GM19397 (cell line): ENCODE data around the gene PNPLA3.
"Not testable (repeated sequence)": the region's sequence is repeated elsewhere in the genome, so short reads cannot be mapped to it uniquely, and the experiment has no call there.

ENCODE experiments used
- ATAC-seq: cut with Tn5 transposase; IDR thresholded peaks from one replicate; pipeline ENCODE4 v1.9.1; 2021; ENCODE audit warnings: mild to moderate bottlenecking, moderate library complexity; ENCODE audit not compliant: unreplicated experiment

Gene PNPLA3

DNA sequence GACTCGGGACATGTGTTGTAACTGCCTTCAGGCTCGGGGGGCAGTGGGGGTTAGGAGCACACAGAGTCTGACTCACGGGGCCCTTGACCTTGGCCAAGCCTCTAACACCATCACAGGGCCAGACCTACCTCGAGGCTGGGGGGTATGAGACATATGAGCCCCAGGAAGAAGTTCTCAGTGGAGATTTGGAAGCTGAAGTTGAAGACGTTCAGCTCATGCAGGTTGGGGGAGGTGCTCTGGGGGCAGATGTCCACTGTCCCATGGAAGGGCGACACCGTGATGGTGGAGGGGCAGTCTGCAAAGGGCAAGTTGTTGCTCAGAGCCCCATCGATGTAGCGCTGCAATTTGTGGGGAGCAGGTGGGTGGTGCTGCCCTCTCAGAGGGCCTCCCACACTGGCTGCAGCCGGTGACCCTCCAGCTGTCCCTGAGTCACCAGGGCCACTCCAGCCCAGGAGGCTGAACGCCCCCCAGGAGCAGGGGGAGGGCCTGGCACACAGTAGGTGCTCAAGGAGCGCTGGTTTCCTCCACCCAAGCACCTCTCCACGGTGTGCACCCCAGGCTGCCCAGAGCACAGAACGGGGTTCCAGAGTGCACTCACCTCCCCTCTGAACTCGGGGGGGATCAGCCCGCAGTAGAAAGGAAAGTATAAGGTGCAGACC, 34.3 kb upstream of the PNPLA3 start:
- ATAC-seq, result no peak

DNA sequence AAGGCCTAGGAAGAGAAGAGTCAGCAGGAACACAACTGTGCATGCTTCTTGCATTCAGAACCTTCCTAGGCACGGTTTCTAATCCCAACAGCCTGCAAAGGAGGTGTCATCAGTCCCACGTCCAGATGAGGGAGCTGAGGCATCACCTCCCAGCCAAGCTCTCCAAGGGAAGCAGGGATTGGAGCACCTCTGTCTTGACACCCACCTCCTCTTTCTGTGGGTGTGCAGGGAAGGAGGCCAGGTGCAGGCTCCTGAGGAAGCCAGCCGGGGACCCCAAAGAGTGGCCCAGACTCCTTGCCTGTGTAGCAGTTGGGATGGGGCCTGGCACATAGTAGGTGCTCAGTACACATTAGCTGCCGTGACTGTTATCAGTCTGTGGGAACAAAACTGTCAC, 33.7 kb upstream of the PNPLA3 start:
- ATAC-seq, result no peak

DNA sequence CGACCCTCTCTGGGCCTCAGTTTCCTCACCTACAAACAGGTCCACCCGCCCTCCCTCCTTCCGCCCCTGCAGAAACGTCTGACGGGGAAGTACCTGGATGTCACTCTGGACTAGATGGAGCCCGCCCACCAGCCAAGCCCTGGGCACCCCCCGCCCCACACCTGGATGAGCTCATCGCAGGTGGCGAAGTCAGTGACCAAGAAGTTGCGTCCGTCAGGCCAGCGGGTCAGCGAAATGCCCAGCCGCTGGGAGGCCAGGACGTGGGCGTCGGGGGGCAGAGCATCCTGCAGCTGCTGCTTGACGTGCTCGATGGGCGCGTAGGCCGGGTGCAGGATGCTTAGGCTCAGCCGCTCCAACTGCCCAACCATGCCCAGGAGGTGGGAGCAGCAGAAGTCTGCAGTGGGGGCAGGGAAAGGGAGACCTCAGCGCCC, 32.7 kb upstream of the PNPLA3 start:
- no peak for ATAC-seq

DNA sequence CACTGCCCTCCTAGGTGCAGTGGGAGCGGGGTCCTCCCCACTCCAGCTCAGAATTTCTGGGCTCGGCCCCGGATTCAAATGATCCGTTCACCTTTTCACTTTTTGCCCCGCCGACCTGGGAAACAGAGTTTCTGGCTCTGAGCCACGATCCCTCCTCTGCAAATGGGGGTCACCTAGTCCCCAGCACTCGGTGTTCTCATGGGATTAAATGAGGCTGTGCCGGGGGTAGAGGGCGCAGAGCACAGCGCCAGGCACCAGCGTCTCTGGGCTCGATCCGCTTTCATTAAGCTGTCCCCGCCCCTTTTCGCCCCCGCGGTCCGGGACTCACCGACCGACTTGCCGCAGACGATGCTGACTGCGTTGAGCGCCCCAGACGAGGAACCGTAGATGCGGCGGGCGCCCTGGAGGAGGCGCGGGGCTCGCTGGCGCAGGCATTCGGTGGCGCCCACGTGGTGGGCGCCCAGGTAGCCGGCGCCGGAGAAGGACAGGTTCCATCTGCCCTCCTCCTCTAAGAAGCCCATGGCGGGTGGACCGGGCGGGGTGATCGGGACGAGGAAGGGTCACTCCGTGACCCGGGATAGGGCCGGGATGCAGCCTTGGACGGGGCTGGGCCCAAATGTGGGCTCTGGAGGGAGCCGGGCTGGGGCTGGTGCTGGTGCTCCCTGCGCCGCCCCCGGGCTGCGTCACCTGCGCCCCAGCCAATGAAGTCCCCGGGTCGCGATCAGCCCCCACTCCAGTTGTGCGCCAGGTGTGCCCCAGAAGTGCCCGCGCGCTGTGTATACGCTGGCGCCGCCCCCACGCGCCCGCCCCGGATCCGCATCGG, 32.0 kb upstream of the PNPLA3 start, which contains the start of gene PNPLA5:
Gene PNPLA5 (minus strand): TSS at position 654 of the 823 bp plus-strand sequence. CDS start 133 bp downstream, at position 521.
- no peak for ATAC-seq

DNA sequence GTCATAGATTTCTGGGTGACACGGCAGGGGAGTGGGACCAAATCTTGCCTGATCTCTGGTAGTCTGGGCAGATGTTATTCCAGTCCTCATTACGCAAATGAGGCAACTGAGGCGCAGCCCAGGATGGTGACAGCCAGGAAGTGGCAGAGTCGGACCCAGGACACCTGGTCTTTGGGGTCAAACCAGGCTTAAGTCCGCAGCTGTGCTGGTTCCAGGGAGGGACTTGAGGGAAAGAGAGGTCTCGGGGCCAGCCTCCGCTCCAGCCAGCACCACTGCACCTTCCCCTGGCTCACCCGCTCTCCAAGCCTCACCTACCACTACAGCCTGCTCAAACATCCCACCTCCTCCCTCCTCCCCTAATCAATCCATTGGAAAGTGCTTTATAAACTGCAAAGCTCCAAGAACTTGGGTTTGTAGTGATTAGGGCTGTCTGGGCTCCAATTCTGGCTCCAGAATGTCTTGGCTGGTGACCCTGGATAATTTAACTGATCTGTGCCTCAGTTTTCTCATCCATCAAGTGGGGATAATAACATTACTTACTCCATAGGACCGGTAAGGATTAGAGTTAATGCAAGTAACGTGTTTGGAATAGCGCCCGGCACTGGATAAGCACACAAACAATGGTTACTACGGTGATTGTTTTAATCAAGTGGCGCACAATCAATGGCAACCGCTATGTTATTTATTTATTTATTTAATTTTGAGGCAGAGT, 31.3 kb upstream of the PNPLA3 start:
- no peak for ATAC-seq

DNA sequence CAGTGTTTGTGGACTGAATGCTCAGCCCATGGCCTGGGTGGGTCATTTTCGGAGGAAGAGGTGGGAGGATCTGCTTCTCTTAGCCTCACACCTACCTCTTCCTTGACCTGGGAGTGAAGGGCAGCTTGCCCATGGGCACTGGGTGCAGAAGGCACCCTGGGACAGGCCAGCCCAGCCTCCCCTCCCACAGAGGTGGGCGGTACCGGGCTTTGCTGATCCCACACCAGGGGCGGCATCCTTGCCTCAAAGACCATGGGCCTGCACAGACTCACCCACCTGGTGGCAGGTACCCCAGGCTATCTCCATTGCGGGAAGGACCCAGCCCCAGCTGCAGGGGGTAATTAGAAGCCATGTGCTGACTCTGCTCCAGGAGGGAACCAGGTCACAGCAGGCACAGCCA, 30.3 kb upstream of the PNPLA3 start:
- ATAC-seq, result no peak

DNA sequence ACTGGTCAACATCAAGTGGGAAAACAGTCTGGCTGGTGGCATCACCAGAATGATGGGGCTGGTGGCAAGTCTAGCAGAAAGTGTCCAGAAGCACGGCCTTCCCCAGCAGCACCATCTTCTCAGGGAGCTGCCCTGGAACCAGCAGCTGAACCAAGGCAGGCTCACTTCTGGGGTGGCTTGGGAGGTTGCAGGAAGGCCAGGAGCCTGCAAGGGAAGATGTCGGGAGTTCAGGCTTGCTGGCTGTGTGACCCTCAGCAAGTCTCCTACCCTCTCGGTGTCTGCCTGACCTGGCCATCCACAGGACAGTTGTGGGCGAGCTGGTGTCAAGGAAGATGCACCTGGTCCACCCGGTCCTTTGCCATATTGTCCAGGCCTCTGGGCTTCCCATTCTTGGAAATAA, 29.5 kb upstream of the PNPLA3 start:
- no peak for ATAC-seq

DNA sequence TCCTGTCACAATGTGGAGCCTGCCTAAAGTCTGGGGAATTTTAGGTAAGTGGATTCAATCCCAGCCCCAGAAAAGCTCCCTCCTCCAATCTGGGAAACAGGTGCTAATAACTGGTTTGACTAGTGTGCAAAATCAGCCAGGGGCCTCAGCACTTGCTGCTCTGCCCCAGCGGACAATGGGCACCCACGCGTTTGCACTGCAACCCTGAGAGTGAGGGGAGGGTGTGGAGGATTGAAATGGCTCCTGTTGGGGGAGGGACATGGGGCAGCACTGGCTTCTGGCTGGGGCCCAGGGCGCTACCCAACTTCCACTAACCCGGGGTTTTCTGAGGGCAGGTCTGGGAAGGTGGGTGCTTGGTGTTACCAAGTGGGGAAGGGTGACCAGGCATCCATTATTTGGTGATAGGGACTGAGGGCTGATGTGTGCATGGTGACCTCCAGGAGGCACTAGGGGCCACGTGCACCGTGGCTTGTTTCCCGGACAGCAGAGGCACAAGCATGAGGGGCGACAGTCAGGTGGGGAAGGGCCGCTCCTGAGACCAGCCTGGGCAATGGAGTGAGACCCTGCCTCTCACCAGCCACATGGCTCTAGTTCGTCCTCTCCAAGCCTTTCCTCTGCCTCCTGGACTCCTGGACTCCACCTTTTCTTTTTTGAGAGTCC, 27.5 kb upstream of the PNPLA3 start:
- no peak for ATAC-seq

DNA sequence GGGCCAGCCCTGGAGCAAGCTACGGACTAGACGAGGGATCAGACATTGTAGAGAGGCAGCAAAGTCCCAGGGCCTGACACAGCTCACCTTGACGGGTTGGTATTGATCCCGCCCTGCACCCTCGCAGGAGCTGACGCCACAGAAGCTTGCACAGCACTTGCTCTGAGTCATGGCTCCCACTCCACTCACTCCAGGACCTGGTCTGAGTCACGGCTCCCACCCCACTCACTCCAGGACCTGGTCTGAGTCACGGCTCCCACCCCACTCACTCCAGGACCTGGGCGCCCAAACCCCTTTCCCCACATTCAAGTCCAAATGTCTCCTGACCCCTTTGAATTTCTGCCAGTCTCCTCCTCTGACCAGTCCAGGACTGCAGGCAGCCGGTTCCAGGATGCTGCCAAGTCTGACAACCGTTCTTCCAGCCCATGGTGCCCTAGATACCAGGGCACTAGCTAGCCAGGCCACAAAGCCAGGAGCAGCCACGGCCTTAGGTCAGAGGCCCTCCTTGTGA, 25.8 kb upstream of the PNPLA3 start:
- no peak for ATAC-seq

DNA sequence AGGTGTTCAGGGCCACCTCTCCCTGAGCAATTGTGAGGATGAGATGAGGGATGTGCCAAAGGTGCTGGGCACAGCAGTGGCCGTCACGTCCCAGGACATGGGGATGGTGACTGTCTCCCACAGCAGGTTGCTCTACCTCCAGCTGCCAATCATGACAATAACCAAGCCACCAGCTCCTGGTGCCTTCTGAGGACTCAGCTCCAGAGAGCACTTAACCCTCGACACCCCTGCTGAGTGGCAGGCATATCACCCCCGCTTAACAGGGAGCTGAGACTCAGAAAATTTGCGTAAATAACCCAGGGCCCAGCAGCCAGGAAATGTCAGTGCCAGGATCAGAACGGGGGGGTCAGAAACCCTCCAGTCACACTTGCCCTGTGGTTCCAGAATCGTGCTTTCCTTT, 23.4 kb upstream of the PNPLA3 start:
- no peak for ATAC-seq

DNA sequence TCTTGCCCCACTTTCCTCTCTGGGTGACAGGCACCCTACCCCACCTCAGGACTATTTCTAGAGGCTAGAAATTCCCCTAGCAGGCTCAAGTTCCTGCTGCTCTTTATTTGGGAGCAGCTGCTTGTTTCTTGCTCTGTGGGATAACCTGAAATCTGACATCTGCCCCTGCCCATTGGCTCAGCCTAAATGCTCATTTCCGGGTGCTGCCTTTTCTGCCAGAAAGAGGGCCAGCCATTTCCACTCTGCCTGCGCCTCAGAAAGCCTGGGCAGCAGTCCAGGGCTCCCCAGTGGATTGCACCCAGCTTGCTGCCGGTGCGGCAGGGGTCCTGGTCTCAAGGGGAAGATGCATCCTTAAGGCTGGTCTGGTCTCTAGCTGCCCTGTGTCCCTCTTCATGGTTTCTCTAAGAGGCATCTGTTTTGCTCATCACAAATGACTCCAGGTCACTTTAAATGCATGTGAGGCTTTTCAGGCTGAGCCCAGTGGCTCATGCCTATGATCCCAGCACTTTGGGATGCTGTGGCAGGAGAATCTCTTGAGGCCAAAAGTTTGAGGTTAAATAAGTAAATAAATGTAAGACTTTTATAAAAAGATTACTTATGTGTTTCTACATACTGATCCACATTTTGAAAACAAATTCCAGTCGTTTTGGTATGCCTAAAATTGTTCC, 21.5 kb upstream of the PNPLA3 start:
- no peak for ATAC-seq

DNA sequence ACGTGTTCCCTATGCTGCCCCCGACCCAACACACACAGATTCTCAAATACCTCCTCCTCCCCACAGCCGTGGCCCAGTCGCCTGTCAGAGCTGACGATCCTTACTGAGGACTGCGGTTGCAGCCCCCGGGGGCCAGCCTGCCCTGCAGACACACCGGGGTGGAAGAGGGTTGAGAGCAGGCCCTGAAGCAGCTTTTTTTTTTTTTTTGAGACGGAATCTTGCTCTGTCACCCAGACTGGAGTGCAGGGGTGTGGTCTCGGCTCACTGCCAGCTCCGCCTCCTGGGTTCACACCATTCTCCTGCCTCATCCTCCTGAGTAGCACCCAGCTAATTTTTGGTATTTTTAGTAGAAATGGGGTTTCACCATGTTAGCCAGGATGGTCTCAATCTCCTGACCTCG, 20.6 kb upstream of the PNPLA3 start:
- not testable (repeated sequence) for ATAC-seq

DNA sequence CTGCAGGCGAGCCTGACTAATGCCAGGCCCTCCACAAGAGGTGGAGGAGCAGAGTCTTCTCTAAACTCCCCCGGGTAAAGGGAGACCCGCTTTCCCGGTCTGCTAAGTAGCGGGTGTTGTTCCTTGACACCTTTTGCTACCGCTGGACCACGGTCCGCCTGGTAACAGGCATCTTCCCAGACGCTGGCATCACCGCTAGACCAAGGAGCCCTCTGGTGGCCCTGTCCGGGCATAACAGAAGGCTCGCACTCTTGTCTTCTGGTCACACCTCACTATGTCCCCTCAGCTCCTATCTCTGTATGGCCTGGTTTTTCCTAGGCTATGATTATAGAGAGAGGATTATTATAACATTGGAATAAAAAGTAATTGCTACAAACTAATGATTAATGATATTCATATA, 19.2 kb upstream of the PNPLA3 start:
- ATAC-seq, result not testable (repeated sequence)

DNA sequence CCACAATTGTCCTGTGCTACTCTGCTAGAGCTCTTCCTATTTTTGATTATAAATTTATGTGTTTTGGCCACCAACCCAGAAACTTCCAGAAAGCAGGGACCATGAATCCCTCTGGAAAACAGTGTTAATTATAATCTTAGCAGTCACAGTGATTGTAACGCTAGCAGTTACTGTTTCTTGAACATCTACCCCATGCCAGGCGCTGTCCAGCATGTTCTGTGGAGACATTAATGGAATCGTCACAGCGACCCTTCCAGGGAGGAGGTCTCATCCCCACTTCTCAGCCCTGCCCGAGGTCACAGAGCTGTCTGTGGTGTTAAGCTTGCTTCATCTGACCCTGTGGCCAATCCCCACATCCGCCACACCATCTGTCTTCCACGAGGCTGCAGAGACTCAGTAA, 17.9 kb upstream of the PNPLA3 start:
- no peak for ATAC-seq

DNA sequence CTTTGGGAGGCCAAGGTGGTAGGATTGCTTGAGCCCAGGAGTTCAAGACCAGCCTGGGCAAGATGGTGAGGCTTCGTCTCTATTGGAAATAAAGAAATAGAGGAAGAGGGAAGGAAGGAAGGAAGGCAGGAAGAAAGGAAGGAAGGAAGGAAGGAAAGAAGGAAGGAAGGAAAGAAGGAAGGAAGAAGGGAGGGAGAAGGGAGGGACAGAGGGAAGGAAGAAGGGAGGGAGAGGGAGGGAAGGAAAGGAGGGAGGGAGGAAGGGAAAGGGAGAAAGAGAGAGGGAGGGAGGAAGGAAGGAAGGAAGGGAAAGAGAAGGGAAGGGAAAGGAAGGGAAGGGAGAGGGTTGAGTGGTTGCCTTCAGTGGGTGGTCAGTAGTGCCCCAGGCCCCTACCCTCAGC, 13.9 kb upstream of the PNPLA3 start:
- no peak for ATAC-seq

DNA sequence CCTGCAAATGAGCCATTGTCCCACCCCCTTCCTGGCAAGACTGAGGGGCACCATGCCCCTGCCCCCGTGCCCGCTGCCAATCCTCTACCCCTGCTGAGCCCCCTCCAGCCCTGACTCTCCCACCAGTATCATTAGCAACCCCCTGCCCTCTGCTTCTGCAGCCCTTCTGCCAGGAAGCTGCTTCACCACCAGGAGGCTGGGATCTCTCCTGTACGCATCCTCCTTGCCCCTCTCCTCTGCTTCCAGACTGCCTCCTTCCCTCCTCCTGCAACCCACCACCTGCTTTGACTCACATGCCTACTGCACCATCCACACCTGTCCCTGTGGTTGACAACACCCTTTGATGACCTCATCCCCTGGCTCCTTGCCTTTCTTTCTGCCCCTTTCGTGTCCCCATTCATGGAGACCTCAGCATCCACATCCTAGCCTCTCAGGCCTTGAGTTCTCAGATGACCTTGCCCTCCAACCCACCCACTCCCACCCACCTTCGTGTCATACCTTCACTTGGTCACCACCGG, 13.4 kb upstream of the PNPLA3 start:
- ATAC-seq, result no peak

DNA sequence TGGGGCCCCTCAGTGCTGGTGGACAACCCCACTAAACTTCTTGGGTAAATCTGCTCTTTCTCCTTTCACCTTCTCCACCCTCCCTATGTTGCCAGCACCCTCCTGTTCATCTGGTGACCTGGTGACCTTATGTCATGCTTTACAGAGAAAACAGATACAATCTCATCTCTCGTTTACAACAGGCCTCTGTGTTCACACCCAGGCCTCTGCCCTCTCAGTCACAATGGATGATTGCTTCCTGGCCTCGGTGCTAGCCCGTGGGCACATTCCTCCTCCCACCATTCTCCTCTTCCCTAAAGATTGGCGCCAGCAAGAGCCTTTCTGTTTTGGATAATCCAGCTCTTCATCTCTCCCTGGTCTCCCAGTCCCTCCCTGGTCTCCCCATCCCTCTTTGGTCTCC, 12.3 kb upstream of the PNPLA3 start:
- ATAC-seq, result no peak

DNA sequence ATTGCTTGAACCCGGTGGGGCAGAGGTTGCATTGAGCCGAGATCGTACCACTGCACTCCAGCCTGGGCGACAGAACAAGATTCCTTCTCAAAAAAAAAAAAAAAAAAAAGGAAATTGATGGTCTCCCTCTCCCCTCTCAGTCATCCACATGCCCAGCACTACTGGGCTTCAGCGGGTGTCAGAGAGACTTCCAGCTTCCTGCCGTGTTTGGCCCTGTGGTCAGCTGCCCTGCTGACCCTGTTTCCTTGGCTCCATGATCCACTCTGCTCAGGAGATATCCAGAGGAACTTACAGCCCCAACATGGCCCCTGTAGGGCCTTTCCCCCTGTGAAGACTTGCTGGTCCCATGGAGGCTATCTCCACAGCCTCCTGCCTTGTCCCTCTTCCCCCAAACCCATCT, 6.1 kb upstream of the PNPLA3 start:
- no peak for ATAC-seq

DNA sequence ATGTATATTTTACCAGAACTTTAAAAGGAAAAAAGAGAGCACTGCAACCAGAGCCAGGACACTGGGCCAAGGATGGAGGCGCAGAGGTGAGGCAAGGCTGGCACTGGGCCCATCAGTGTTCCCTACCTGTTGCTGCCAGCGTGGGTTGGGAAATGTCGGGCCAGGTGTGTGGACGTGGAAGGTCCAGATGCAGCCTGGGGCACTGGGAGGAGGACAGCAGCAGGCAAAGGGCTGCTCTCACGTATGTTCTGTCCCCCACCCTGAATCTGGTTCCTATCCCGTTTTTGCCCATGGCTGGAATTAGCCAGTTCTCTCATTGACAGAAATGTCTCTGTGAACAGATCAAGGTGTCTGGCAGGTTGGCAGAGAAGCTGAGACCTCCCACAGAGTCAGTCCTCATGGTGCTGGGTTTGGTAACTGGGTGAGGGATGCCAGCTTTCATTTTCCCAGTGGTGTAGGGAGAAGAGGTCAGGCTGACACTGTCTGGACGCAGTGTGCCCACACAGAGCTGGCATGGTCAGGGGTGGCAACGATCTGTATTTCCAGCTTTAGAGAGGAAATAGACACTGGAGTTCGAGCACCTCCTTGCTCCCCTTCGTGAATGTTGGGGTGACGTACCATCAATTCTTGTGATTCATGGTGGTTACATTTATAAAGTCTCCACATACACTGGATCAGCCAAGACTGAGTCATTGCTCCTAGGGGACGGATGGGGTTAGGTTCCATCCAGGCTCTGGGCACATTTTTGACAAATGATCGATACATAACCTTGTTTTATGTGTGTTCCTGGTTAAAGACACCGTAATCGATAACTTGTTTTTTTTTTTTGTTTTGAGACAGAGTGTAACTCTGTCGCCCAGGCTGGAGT, 4.3 kb upstream of the PNPLA3 start:
- no peak for ATAC-seq
